NCI-H1417 treated with DMSO at 0.1 percent for 48 hours (cell line): ENCODE results near the gene DMXL1.
"Not testable (repeated sequence)": the region's sequence is repeated elsewhere in the genome, so short reads cannot be mapped to it uniquely, and the experiment has no call there.

Source experiments
- DNase-seq: peaks from one replicate; lab custom pipeline; 2025; lab: John Stamatoyannopoulos, UW

DMXL1 gene

GRCh38 chr5:119200795-119201194, 129.9 kb downstream of the DMXL1 start:
- no peak for DNase-seq

- no peak for DNase-seq
Observed at GRCh38 chr5:119207105-119207504, 136.2 kb downstream of the DMXL1 start.

- no peak for DNase-seq
Observed at GRCh38 chr5:119212026-119212425, 141.1 kb downstream of the DMXL1 start.

GRCh38 chr5:119212676-119213075, 141.8 kb downstream of the DMXL1 start:
- DNase-seq = no peak

GRCh38 chr5:119217183-119217582, 146.3 kb downstream of the DMXL1 start:
- DNase-seq = no peak

DNA sequence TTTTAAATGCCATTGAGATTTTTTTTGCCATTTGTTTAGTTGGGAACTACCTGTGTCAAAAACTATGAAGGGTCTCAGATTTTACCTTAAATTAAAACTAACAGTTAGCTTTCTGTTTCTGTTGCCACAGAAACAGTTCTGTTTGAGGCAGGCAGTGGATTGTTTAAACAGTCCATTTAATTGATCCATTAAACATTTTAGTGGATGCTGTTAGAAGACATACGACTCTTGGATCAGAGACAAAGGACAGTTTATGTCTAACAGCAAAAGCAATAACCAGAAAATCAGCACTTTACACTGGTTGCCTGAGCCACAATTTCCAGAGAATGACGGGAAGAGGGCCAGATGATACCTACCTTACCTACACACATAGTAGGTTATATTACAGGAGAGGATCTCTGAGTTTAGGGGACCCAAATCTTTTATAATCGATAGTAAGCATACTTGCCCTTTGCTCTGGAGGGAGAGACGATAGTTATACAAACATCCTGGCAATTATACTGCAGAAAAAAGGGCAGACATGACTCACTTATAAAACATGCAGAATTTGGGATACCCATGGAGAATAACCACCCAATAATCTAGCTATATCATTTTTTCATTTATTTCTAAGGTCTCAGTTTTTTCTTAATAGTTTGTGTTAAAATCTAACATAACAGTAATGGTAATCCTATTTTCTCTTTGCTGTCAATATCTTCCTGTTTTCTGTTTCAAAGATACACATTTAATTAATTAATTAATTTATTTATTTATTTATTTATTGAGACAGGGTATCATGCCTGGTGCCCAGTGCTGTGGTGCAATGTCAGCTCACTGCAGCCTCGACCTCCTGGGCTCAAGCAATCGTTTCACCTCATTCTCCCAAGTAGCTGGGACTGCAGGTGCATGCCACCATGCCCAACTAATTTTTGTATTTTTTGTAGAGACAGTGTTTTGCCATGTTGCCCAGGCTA, 148.2 kb downstream of the DMXL1 start:
- no peak for DNase-seq

GRCh38 chr5:119220576-119221197, 149.8 kb downstream of the DMXL1 start:
- DNase-seq = no peak

DNA sequence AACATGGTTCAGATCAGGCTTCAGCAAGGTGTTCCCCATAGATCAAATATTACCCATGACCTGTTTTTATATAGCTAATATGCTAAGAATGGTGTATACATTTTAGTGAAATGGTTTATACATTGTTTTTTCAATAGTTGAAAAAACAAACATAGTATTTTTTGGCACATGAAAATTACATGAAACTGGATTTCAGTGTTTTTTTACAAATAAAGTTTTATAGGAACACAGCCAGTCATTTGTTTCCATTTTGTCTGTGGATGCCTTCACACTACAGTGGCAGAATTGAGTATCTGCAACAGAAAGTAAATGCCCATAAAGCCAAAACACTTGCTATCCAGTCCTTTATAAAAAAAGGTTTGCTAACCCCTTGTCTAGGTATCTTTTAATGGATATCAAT, 150.4 kb downstream of the DMXL1 start:
- no peak for DNase-seq

DNA sequence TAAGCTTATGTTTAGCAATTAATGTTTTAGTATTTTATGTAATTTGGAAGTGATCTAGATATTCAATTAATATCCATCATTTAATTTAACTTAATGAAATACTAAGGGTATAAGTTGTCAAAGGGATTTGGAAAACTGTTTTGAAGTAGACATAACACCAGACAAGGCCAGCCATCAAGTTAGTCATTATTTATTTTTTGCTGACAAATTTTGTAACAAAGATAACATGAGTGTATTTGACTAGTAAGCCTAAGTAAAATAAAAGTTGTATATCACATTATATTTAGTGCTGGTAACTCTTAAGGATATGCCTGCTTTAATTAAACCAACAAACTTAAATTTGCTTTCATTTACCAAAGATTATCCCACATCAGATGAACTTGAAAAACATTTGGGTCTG, 159.1 kb downstream of the DMXL1 start:
- DNase-seq = no peak

DNA sequence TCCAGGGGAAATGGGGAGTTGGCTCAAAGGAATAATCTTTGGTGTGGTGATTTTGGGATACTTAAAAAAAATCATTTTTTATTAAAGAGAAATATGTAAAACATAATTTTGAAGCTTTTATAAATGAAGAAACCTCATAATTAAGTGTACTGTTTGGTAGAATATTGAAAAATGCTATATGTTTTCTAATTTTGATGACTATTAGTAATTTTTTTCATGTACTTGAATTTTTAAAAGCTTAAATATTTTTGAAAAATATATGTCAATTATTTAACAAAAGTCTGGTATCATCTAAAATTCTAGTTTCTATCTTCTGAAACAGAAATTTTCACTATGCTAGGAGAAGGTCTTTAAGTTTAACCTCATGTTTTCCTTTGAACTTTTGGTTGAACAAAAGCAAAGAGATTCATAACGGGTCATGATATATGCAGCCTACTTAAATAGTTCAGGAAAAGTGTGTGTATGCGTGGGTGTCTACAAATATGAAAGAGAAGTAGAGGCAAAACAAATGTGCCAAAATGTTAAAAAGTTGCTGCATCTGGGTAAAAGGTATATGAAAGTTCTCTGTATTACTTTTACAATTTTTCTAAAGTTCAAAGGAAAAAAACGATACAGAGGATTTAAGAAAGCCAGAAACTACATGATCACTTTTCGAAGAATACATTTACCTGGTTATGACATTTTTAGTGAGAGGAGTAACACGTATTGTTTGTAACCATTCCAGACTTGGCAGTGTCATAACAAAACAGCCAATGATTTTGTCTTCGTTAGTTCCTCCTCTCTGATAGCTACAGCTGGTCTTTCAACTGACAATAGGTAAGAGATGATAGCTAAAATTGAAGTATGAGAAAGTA, 167.6 kb downstream of the DMXL1 start:
- DNase-seq = no peak

- no peak for DNase-seq
Observed at GRCh38 chr5:119239119-119239417, 168.2 kb downstream of the DMXL1 start.

GRCh38 chr5:119239826-119240225, 168.9 kb downstream of the DMXL1 start:
- DNase-seq = not testable (repeated sequence)

DNA sequence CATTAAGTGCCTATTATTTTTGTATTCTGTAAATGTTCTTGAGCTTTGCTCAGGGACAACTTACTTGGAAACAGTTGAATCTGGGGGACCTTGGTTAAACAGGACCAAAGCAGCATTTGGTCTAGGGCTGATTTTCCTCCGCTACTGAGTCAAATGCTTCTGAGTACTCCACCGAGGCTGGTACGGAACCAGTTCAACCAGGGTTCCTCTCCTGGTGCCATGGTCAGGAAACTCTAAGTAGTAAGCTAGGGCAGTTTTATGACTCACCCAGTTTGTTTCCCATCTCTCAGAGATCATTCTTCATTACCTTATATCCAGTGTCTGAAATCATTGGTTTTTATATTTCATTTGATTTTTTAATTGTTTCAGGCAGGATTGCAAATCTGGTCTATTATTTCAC, 173.0 kb downstream of the DMXL1 start:
- DNase-seq = no peak

DNA sequence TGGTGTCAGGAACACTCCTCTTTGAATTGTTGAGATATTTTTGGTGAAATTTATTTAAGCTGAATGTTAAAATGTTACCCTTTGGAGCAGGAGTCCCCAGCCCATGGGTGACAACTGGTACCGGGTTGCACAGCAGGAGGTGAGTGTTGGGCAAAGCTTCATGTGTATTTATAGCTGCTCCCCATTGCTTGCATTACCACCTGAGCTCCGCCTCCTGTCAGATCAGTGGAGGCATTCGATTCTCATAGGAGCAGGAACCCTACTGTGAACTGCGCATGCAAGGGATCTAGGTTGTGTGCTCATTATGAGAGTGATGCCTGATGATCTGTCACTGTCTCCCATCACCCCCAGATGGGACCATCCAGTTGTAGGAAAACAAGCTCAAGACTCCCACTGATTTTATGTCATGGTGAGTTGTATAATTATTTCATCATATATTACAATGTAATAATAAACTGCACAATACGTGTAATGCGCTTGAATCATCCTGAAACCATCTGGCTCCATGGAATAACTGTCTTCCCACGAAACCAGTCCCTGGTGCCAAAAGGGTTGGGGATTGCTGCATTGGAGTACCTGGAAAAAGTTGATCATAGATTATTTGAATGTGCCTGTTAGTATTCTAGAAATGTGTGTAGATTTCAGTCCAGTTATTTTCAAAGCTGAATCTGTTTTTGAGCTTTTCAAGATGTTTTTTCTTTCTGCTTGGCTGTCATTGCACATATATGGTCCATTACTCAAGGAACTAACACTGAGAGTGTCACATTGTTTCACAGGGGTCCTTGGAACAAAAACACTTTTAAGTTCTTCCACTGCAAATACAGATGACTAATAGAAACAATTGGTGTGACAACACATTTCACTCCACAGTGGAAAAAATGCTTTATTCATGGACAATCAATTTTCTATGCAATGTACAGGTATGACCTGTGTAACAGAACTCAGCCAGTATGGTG, 180.3 kb downstream of the DMXL1 start:
- no peak for DNase-seq

- no peak for DNase-seq
Observed at GRCh38 chr5:119255571-119256356, 184.9 kb downstream of the DMXL1 start.

DNA sequence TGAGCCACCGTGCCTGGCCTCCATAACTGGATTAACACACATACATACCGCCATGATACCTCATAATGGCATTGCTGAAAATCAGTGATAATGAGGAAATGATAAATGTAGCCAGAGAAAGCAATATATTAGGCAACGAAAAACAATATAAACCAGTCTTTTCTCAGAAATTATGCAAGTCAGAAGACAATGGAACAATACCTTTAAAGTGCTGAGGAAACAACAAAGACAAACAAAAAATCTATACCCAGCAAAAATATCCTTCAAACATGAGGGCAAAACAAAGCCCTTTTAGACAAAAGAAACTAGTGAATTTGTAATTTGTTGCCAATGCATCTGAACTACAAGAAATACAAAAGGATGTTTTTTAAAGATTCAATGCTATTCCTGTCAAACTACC, 186.7 kb downstream of the DMXL1 start:
- no peak for DNase-seq

DNA sequence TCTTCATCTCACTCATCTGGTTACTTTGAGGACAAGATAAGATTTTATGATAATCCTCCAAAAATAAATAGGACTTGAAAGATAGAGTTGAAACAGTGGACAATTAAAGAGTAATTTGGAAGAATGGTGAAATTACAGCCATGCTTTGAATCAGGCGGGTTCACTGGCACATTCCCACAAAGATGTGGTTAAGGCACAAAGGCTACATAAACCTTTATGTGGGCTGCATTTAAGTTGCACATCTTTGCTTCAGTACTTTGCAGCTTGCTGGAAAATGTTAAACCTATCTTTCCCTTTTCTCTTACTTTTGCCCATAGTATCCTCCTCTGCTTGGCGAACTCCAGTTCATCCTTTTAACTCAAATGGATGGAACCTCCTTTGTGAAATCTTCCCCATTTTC, 192.8 kb downstream of the DMXL1 start:
- DNase-seq = no peak

DNA sequence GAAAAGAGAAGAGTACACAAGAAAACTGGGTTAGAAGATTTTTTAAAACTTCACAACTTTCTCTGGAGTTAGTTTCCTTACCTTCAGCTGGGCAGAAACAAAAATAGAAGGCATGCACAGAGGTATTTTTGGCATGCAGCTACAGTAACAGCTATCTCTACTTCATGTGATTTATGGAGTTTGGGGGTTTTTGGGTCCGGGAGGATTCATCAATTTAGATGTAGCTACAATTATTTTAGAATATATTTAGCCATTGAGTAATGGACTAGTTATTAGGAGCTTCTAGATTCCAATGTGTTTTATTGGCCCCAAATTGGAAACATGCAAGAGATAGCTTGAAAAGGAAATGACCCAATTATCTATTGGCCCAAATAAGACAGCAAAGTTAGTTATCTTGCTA, 193.3 kb downstream of the DMXL1 start:
- no peak for DNase-seq

DNA sequence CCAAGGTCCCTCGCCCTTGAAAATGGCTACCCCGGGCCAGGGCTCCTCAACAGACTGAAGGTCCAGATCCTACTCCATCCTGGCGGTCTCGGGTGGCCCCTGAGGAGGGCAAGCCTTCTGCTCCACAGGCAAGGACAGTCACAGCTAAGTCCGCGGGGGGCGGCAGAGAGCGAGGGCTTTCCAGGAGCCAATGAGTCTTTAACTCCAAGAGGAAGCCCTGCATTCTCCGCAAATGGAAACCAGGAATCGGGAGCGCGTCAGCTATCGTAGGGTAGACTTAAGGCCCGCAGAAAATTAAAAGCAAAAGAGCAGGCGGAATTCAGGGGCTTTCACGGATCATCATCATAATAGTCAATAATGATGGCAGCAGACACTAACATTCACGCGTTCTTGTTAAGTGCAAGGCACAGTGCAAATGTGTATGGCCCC, 197.1 kb downstream of the DMXL1 start:
- peak; percentile 39 for DNase-seq

DNA sequence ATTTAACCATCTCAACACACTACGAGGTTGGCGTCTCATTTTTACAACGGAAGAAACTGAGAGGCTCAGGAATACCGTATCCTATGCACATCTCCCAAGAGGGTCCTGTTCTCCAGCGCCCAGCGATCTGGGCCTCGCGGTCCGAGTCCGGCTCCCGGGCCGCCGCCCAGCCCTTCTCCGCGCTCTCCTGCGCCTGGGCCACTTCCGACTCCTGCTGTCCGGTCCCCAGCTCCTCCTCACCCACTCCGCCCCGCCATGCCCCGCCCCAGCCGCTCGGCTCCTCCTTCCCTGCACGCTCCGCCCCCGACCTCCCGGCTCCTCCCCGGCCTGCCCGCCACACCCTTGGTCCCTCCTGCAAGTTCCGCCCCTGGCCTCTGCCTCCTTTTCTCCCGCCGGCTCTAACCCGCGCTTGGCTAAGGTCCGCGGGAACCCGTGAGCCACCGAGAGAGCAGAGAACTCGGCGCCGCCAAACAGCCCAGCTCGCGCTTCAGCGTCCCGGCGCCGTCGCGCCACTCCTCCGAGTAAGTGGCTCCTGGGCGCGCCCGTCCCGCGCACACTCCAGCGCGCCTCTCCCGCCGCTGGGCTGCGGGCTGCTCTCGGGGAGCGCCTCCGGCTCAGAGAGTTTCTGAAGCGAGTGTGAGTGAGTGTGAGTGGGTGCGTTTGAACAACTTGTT, 197.6 kb downstream of the DMXL1 start:
- no peak for DNase-seq
